Hepatocyte (in vitro differentiated cells): ENCODE data around the gene SALL1. TPM values are rescaled to one million over a fixed set of nuclear protein-coding genes. Genes with fewer than 3 reads are reported as not detected.

Source experiments
- DNase-seq: peaks from one replicate; pipeline ENCODE4 v3.0.0-alpha.2; 2016; ENCODE audit warnings: low spot score
- H2AFZ ChIP-seq: fragments of 200-600 bp; sonication (generic); 2 replicates; pipeline ENCODE4 v1.6.0; 2016; ENCODE audit warnings: antibody characterized with exemption, mild to moderate bottlenecking
- H3K27ac ChIP-seq: fragments of 200-600 bp; sonication (generic); 2 replicates; pipeline ENCODE4 v1.5.1; 2016; ENCODE audit warnings: mild to moderate bottlenecking
- H3K27me3 ChIP-seq: fragments of 200-600 bp; sonication (generic); 2 replicates; pipeline ENCODE4 v1.6.1; 2016
- H3K36me3 ChIP-seq: fragments of 200-600 bp; sonication (generic); replicated peaks from 2 replicates; pipeline ENCODE4 v1.5.1; 2016; ENCODE audit warnings: low read depth; ENCODE audit not compliant: insufficient read depth
- H3K4me1 ChIP-seq: fragments of 200-600 bp; sonication (generic); 2 replicates; pipeline ENCODE4 v1.5.1; 2016; ENCODE audit warnings: mild to moderate bottlenecking, moderate library complexity; ENCODE audit not compliant: insufficient read depth
- H3K4me2 ChIP-seq: fragments of 200-600 bp; sonication (generic); 2 replicates; pipeline ENCODE4 v1.6.0; 2016
- H3K4me3 ChIP-seq: fragments of 200-600 bp; sonication (generic); 2 replicates; pipeline ENCODE4 v1.5.1; 2016; ENCODE audit warnings: mild to moderate bottlenecking
- H3K79me2 ChIP-seq: fragments of 200-600 bp; sonication (generic); 2 replicates; pipeline ENCODE4 v1.6.0; 2017; ENCODE audit warnings: mild to moderate bottlenecking
- H3K9me2 ChIP-seq: fragments of 200-600 bp; sonication (generic); replicated peaks from 2 replicates; pipeline ENCODE4 v1.6.0; 2017; ENCODE audit warnings: mild to moderate bottlenecking; ENCODE audit not compliant: insufficient read depth
- H3K9me3 ChIP-seq: fragments of 200-600 bp; sonication (generic); 2 replicates; pipeline ENCODE4 v1.5.1; 2016; ENCODE audit warnings: low read depth, mild to moderate bottlenecking
- H4K20me1 ChIP-seq: fragments of 200-600 bp; sonication (generic); 2 replicates; pipeline ENCODE4 v1.6.0; 2016; ENCODE audit warnings: mild to moderate bottlenecking; ENCODE audit not compliant: insufficient read depth, poor library complexity, severe bottlenecking
- EZH2 ChIP-seq: fragments of 200-600 bp; sonication (generic); IDR thresholded peaks from 2 replicates; pipeline ENCODE4 v1.6.1; 2016; ENCODE audit warnings: antibody characterized with exemption, mild to moderate bottlenecking, borderline replicate concordance
- EZH2phosphoT487 ChIP-seq: fragments of 200-600 bp; sonication (generic); IDR thresholded peaks from one replicate; pipeline ENCODE4 v1.6.1; 2018; ENCODE audit warnings: antibody characterized with exemption, mild to moderate bottlenecking, low read depth, moderate library complexity; ENCODE audit not compliant: unreplicated experiment, severe bottlenecking
- WGBS: methylation state at CpG from one replicate; pipeline ENCODE4 v1.1.6; 2016; ENCODE audit warnings: low lambda C conversion rate; ENCODE audit errors: missing lambda C conversion rate; 5-methylcytosine and 5-hydroxymethylcytosine counted together
- polyA plus RNA-seq: library from polyadenylated mRNA; unstranded; fragments of >200 nt; fragmentation: Nextera tagmentation; extraction: Ambion mirVana; gene quantifications from 2 replicates; pipeline ENCODE4 v1.2.1, GENCODE V29; 2016
- total RNA-seq: library from RNA; depleted of rRNA; stranded (reverse); fragments of >200 nt; gene quantifications from 2 replicates; pipeline ENCODE4 v1.2.3, GENCODE V29; 2014
- TF ChIP-seq, protein P1 (sequence below): fragments of 200-600 bp; sonication (generic); IDR thresholded peaks from 2 replicates; pipeline ENCODE4 v1.5.1; 2016; ENCODE audit warnings: antibody characterized with exemption, mild to moderate bottlenecking; ENCODE audit not compliant: poor library complexity

The SALL1 gene
- total and polyA plus RNA-seq, 2 experiments from 2014 or later: 2.4 to 5.4 TPM

DNA sequence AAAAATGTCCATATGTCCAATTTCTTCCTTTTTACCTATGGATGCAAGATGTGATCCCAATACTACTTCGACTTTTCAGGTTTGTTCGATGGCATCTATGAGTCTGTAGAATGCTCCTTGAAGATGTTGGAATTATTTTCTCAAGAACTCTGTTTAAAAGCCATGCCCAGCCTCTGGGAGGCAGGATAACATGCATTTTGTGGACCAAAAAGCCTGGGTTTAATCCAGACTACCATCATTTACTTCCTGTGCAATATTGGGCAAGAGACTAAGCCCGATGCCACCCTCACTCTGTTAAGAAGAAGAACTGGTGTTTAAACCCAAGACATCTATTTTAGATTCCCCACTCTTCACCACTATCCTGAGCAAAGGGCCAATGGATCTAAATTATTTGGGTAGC is 42.8 kb upstream of the SALL1 start:
- H3K4me1 ChIP-seq: no peaks in the 10 kb centered on the region
- WGBS: 95% methylated on average over 3 of the region's 3 CpGs
- H3K79me2 ChIP-seq: no peaks in the 10 kb centered on the region
- H4K20me1 ChIP-seq: no peaks in the 10 kb centered on the region
- no peak overlapping the region for H3K4me3 ChIP-seq
- no peak overlapping the region for H2AFZ ChIP-seq
- H3K27ac ChIP-seq: no peak overlapping the region
- no peak overlapping the region for H3K4me2 ChIP-seq
- no peak for DNase-seq
- no peaks in the 10 kb centered on the region for H3K36me3 ChIP-seq
- H3K9me3 ChIP-seq: no peaks in the 10 kb centered on the region
- peaks cover 10% of the 10 kb centered on the region for H3K27me3 ChIP-seq
- TF ChIP-seq EZH2phosphoT487 (no peak), EZH2 (no peak)
- TF ChIP-seq, protein P1, sequence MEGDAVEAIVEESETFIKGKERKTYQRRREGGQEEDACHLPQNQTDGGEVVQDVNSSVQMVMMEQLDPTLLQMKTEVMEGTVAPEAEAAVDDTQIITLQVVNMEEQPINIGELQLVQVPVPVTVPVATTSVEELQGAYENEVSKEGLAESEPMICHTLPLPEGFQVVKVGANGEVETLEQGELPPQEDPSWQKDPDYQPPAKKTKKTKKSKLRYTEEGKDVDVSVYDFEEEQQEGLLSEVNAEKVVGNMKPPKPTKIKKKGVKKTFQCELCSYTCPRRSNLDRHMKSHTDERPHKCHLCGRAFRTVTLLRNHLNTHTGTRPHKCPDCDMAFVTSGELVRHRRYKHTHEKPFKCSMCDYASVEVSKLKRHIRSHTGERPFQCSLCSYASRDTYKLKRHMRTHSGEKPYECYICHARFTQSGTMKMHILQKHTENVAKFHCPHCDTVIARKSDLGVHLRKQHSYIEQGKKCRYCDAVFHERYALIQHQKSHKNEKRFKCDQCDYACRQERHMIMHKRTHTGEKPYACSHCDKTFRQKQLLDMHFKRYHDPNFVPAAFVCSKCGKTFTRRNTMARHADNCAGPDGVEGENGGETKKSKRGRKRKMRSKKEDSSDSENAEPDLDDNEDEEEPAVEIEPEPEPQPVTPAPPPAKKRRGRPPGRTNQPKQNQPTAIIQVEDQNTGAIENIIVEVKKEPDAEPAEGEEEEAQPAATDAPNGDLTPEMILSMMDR: no peak
- no peaks in the 10 kb centered on the region for H3K9me2 ChIP-seq

DNA sequence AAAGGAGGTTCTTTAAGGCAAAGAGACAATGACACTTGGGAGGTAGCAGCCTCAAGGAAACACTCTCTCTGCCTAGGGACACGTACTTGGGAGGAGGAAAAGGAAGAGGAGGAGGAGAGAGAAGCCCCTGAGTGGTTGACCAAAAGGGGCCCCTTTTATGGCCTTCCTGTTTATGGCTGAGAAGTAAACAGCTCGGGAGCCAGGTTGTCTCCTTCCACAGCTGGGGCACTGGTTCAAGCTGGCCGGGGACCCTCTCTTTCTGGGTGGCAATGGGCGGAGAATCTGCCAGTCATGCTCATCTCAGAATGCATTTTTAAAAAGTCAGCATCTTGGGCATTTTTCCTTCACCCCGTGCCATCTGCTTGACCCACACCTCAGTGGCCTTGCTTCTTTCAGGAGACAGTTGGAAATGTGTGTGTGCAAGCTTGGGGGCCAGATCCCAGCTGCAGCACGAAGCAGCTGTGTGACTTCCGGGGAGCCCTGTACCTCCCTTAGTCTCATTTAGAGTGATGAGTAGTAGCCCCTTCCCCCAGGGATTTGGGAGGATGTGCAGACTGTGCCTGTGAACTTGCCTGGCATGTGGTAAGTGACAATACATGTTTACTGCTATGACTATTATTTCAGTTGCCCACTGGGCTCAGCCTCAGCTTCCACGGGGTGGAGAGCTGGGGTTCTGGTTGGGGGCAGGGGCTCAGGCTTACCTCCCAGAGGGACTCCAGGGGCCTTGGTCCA is 33.8 kb upstream of the SALL1 start:
- H3K4me1 ChIP-seq: peaks cover 12% of the 10 kb centered on the region
- H3K27ac ChIP-seq: peak overlapping the region; percentile 9
- no peaks in the 10 kb centered on the region for H3K79me2 ChIP-seq
- H3K4me2 ChIP-seq: no peak overlapping the region
- H3K4me3 ChIP-seq: no peak overlapping the region
- H3K9me3 ChIP-seq: no peaks in the 10 kb centered on the region
- H3K27me3 ChIP-seq: peaks cover 11% of the 10 kb centered on the region
- no peaks in the 10 kb centered on the region for H4K20me1 ChIP-seq
- H3K36me3 ChIP-seq: no peaks in the 10 kb centered on the region
- no peak overlapping the region for H2AFZ ChIP-seq
- DNase-seq: peak; percentile 9
- H3K9me2 ChIP-seq: no peaks in the 10 kb centered on the region
- WGBS: 43% methylated on average over 8 of the region's 8 CpGs
- TF ChIP-seq EZH2 (no peak), EZH2phosphoT487 (no peak)
- TF ChIP-seq, protein P1: no peak

DNA sequence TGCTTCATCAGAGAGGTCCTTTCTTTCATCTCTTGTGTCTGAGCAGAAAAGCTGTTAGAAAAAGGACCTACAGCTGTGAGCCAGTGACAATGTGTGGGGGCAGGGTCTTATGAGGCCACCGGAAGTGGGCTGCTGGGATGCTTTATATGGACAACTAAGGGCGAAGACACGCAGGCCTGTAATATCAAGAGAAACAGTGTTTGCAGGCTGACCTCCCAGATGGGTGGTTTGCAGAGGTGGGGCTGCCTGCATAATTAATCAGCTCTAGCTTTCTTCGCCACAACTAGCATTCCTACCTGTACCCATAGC is 30.4 kb upstream of the SALL1 start:
- no peaks in the 10 kb centered on the region for H3K9me3 ChIP-seq
- H3K79me2 ChIP-seq: no peaks in the 10 kb centered on the region
- H3K4me2 ChIP-seq: no peak overlapping the region
- no peak overlapping the region for H3K27ac ChIP-seq
- peaks cover 11% of the 10 kb centered on the region for H3K27me3 ChIP-seq
- 57% methylated on average over 4 of the region's 4 CpGs for WGBS
- no peaks in the 10 kb centered on the region for H3K36me3 ChIP-seq
- H4K20me1 ChIP-seq: no peaks in the 10 kb centered on the region
- H3K4me1 ChIP-seq: peaks cover 13% of the 10 kb centered on the region
- no peak for TF ChIP-seq EZH2
- no peak for TF ChIP-seq EZH2phosphoT487
- TF ChIP-seq, protein P1: no peak
- no peaks in the 10 kb centered on the region for H3K9me2 ChIP-seq
- no peak overlapping the region for H3K4me3 ChIP-seq
- H2AFZ ChIP-seq: no peak overlapping the region
- DNase-seq: no peak
